ENCODE data around the gene IST1.

IST1 gene

DNA sequence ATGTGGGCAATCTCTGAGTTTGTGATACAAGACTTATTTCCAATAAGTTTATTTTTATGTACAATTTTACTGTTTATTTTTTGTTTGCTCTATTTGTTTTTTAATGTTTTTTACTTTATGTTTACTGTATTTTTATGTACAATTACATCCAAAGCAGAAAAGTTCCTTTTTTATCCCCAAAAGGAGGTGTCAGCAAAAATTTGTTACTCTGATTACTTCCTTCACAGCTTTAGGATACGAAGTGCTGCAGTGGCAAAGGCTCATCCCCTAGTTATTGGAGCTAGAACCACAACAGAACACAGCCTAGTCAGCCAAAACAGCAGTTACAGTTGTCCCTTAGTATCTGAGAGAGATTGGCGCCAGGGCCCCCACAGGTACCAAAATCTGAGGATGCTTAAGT lies 35.7 kb downstream of the IST1 start:
- TF ChIP-seq JUND (IDR thresholded peaks at IDR 0.05; ENCODE audit: low read depth), result no peak
- in situ Hi-C loops (cut with HindIII; ENCODE audit: low pct_unique_long_range_greater_than_20kb, low sequenced_read_pairs), result no loop called here
- no peak for DNase-seq (ENCODE audit: low read depth in 1 of 2, low spot score in 1 of 2)

DNA sequence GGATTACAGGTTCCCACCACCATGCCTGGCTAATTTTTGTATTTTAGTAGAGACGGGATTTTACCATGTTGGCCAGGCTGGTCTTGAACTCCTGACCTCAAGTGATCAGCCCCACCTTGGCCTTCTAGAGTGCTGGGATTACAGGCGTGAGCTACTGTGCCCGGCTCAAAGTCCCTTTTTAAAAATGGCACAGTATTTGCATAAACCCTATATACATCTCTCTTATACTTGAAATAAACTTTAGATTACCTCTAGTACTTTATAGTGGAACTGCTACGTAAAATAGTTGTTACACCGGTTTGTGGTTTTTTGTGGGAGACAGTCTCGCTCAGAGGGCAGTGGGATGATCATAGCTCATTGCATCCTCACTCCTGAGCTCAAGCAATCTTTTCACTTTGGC lies 36.3 kb downstream of the IST1 start:
- in situ Hi-C loops (cut with HindIII; ENCODE audit: low pct_unique_long_range_greater_than_20kb, low sequenced_read_pairs), result no loop called here
- TF ChIP-seq JUND (IDR thresholded peaks at IDR 0.05; ENCODE audit: low read depth), result no peak
- DNase-seq (ENCODE audit: low read depth in 1 of 2, low spot score in 1 of 2), result no peak

DNA sequence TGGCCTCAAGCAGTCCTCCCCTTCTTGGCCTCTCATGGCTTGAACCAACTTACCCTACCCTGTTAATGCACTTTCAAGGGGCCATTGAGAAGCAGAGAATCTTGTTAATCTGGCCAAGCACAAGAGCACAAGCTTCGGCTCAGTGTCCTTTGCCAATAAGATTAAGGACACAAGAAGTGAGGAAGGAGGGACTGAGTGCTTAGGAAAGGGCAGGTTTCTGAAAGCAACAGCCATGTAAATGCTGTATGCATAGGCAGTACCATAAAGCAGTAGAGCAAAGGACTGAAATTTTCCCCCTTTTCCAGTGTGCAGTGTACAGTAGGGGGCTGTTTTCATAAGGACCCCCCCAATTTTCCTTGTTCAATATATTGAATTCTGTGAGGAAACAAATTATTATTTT lies 37.7 kb downstream of the IST1 start:
- TF ChIP-seq JUND (IDR thresholded peaks at IDR 0.05; ENCODE audit: low read depth), result no peak
- DNase-seq (ENCODE audit: low read depth in 1 of 2, low spot score in 1 of 2), result no peak
- in situ Hi-C loops (cut with HindIII; ENCODE audit: low pct_unique_long_range_greater_than_20kb, low sequenced_read_pairs), result no loop called here

DNA sequence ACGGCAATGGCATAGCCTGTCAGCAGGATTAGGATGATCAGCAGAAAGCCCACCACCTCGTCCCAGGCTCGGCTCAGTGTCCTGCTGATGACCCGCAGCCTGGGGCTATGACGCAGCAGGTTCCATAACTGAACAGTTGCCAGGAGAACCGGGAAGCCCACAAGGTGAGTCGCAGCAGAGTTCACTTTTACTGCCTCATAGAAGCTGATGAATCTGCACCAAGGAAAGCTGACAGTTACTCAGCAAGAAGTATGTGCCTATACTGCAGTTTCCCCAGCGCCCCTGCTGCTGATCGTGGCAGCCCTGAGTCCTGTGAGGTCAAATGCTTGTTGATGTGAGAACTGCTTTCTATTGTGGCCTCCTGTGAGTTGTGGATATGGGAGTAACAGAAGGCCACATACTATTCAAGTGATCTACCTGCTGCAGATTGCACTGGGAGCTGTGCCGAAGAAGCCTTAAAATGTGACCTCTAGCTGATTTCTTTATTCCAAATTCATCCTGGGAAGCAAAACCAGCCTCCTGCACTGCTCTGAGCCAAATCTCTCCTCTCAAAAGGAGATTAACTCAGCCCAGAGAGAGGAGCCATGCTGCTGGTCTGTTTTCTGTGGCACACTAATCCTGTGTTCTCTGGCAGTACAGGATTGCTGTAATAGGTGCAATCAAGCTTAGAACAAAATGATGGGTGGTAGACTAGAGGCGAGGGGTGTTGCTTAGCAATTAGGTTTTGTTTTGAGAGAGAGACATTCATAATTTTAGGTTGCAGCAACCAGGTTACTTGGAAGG lies 38.8 kb downstream of the IST1 start:
- in situ Hi-C loops (cut with HindIII; ENCODE audit: low pct_unique_long_range_greater_than_20kb, low sequenced_read_pairs), result no loop called here
- no peak for DNase-seq (ENCODE audit: low read depth in 1 of 2, low spot score in 1 of 2)
- no peak for TF ChIP-seq JUND (IDR thresholded peaks at IDR 0.05; ENCODE audit: low read depth)

DNA sequence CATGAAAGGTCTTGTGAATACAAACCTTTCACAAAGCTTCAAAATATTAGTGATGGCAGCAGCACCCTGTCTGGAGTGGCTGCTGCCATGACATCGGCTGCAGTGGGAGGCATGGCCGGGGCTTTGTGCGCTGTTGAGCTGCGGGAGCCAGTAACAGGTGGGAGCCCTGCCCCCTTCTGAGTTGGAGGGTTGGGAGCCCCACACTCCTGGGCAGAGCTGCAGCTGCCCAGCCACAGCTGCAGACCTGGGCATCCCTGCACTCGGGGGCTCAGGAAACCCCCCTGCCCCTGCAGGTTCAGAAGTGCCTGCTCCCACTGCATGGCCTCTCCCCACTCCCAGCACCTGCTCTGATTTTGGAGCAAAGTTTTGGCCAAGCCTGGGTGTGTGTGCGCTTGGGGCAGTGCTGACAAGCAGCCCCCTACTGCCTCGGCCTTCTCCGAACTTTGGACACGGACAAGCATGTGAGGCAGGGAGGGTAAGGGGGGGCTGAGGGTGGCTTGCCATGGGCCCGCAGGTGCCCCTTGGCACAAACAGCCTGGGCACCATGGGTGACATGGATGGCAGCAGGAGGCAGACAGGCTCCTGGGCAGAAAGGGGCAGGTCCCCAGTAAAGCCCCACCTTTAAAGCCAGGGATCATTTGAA lies 42.7 kb downstream of the IST1 start:
- TF ChIP-seq JUND (IDR thresholded peaks at IDR 0.05; ENCODE audit: low read depth), result no peak
- DNase-seq (ENCODE audit: low read depth in 1 of 2, low spot score in 1 of 2), result no peak
- in situ Hi-C loops (cut with HindIII; ENCODE audit: low pct_unique_long_range_greater_than_20kb, low sequenced_read_pairs), result no loop called here

DNA sequence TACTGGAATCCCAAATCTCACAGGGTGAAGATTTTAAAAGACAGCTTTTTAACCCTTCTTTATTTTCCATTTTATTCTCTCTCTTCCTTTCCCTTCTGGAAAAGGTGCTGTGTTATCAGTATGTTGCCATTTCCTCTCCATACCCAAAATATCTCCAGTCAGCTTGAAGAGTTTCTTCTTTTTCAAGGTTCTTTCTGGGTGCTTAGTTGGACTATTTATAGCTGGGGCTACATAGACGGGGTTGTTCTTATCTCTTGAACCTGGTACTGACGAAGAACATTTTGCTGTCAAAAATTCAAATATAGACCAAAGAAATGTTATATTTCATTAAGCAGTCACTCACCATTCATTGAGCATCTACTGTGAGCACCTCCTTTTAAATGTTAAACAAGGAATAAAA lies 48.6 kb downstream of the IST1 start:
- no peak for TF ChIP-seq JUND (IDR thresholded peaks at IDR 0.05; ENCODE audit: low read depth)
- no peak for DNase-seq (ENCODE audit: low read depth in 1 of 2, low spot score in 1 of 2)
- in situ Hi-C loops (cut with HindIII; ENCODE audit: low pct_unique_long_range_greater_than_20kb, low sequenced_read_pairs), result no loop called here

DNA sequence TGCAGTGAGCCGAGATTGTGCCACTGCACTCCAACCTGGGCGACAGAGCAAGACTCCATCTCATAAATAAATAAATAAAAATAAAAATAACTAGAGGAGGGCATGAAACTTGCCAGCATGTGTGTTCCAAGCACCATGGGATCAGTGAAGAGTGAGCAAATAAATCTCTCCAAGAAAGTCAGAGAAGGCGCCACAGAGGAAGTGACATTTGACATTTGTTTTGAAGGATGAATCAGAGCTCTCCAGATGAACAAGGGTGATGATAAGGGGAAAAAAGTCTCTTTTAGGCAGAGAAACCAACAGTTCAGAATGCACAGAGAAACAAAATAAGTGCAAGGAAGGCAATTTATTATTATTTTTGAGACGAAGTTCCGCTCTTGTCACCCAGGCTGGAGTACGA lies 50.3 kb downstream of the IST1 start:
- in situ Hi-C loops (cut with HindIII; ENCODE audit: low pct_unique_long_range_greater_than_20kb, low sequenced_read_pairs), result no loop called here
- DNase-seq (ENCODE audit: low read depth in 1 of 2, low spot score in 1 of 2), result no peak
- TF ChIP-seq JUND (IDR thresholded peaks at IDR 0.05; ENCODE audit: low read depth), result no peak

DNA sequence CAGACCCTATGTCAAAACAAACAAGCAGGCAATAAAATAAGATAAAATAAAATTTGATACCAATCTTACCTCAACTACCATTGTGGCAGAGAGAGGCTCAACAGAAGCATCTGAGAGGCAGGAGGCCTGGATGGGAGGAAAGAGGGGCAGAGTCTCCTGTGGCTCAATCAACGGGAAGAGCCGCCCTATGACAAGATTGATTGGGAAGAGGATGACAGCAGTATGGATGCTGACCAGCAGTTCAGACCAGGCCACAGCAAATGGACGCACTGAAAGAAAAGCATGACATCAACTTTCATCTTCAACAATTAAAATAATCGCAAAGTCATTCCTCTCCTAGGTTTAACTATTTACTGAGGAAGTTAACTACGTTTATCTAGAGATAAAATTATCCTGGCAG lies 57.5 kb downstream of the IST1 start:
- DNase-seq (ENCODE audit: low read depth in 1 of 2, low spot score in 1 of 2), result no peak
- in situ Hi-C loops (cut with HindIII; ENCODE audit: low pct_unique_long_range_greater_than_20kb, low sequenced_read_pairs), result no loop called here
- TF ChIP-seq JUND (IDR thresholded peaks at IDR 0.05; ENCODE audit: low read depth), result no peak

DNA sequence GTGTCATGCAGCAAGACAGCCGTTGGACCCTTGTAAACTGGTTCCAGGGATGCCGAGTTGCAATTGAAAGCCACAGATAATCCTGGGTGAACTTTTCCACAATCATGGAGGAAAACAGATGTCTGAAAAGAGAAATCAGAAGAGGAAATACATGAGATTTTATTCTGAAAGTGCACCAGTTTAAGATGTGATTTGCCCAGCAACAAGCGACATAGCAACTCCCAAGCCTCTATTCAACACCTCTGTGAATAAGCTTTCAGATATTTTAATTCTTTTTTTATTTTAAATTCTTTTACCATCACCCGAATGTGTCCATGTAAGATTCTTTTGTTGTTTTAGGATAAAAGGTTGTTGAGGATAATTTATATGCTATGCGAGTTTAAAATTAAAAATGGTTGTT lies 58.8 kb downstream of the IST1 start:
- no peak for DNase-seq (ENCODE audit: low read depth in 1 of 2, low spot score in 1 of 2)
- in situ Hi-C loops (cut with HindIII; ENCODE audit: low pct_unique_long_range_greater_than_20kb, low sequenced_read_pairs), result no loop called here
- no peak for TF ChIP-seq JUND (IDR thresholded peaks at IDR 0.05; ENCODE audit: low read depth)

DNA sequence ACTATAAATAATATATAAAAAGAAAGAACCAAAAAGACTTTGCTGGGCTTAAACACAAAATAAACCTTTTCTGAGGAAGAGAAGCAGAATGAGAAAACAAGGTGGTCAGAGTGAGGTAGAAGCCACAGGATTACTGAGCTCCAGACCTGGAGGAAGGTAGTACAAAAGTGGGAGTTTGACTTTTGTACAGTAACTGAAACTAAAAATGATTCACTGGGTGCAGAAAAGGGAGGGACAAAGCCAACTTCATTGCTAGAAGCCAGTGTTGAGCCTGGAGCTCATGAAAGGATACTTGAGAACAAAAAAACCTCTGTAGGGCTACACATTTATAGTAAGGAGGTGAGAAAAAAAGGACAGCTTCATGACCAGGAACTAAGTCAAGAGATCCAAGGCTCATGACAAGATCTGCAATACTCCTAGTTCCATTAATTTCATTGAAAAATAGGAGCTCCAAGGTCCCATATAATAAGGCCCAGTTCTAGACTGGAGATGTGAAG lies 59.4 kb downstream of the IST1 start:
- no peak for DNase-seq (ENCODE audit: low read depth in 1 of 2, low spot score in 1 of 2)
- no peak for TF ChIP-seq JUND (IDR thresholded peaks at IDR 0.05; ENCODE audit: low read depth)
- in situ Hi-C loops (cut with HindIII; ENCODE audit: low pct_unique_long_range_greater_than_20kb, low sequenced_read_pairs), result no loop called here

DNA sequence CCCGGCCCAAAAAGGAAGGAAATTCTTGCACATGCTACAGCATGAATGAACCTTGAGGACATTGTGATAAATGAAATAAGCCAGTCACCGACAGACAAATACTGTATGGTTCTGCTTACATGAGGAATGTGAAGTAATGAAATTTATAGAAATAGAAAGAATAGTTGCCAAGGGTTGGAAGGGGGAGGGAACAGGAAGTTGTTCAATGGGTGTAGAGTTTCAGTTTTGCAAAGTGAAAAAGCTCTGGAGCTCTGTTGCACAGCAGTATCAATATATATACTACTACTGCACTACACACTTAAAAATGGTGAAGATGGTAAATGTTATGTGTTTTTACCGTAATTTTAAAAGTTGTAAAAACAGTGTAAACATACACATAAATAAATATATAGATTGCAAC lies 61.2 kb downstream of the IST1 start:
- in situ Hi-C loops (cut with HindIII; ENCODE audit: low pct_unique_long_range_greater_than_20kb, low sequenced_read_pairs), result no loop called here
- no peak for DNase-seq (ENCODE audit: low read depth in 1 of 2, low spot score in 1 of 2)
- no peak for TF ChIP-seq JUND (IDR thresholded peaks at IDR 0.05; ENCODE audit: low read depth)

DNA sequence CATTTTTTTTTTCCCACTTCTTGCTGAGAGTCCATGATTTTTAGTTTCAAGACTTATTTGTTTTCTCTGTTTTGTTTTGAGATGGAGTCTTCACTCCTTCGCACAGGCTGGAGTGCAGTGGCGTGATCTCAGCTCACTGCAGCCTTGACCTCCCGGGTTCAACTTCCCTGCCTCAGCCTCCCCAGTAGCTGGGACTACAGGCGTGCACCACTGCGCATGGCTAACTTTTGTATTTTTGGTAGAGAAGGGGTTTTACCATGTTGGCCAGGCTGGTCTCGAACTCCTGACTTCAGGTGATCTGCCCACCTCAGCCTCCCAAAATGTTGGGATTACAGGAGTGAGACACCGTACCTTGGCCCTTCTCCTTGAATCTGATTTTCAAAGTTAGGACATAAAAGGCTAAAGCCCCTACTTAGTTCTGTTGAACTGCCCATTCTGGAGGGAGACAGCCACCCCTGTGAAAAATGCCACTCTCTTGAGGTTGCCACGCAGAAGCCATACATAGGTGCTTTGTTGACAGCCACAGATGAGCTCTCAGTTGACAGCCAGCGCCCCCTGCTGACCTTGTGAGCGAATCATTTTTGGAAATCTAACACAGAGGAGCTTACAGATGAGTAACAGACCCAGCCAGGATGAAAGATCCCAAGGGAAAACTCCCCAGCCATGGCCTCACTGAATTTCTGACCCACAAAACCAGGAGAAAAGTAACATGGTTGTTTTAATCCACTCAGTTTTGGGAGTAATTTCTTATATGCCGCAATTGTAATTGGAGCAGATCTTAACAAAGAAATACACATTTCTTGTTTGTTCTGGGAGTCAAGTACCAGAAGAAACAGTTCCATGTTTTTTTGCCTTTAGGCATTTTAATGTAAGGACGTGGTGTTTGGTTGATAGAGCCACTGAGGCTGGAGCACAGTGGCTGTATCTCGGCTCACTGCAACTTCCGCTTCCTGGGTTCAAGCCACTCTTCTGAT lies 66.0 kb downstream of the IST1 start:
- TF ChIP-seq JUND (IDR thresholded peaks at IDR 0.05; ENCODE audit: low read depth), result no peak
- DNase-seq (ENCODE audit: low read depth in 1 of 2, low spot score in 1 of 2), result peak; percentile 52 to 90
- in situ Hi-C loops (cut with HindIII; ENCODE audit: low pct_unique_long_range_greater_than_20kb, low sequenced_read_pairs), result no loop called here
